ENCODE measurements around the gene MGMT.

The MGMT gene

DNA sequence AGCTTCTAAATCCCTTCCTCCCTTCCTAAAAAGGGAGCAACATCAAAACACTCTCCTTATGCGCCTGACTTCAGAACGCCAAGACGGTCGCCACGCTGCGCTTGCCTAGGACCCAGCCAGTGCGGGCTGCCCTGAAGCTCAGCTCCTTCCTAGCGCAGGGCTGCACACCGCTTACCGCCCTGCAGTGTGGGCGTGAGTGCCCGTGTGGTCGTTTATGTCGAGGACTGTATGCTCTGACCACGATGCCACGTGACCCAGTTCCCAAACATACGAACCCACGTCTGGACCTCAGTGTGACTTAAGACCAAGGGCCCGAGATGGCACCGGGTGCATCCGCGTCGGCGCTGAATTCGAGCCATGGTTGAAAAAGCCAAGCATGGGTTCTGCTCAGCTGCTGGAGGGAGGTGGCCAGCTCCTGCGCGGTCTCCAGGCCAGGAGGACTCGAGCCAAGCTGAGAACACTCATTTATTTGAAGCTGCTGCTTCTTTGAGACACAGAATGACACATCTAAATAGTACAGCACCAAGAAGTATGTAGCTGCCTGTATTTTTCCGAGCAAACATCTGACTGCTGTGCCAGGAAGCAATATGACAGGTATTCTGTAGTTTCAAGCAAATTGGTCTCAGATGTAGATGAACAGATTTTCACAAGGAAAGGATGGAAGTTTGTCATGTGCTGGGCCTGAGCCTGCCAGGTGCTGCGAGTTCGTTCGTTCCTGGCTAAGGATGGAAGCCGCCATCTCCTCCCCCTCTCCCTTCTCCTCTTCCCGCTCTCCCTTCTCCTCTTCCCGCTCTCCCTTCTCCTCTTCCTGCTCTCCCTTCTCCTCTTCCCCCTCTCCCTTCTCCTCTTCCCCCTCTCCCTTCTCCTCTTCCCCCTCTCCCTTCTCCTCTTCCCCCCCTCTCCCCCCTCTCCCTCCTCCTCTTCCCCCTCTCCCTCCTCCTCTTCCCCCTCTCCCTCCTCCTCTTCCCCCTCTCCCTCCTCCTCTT is 312.4 kb downstream of the MGMT start:
- DNase-seq = no peak

- DNase-seq = no peak
Measured at GRCh38 chr10:129780198-129780597, 313.2 kb downstream of the MGMT start.

DNA sequence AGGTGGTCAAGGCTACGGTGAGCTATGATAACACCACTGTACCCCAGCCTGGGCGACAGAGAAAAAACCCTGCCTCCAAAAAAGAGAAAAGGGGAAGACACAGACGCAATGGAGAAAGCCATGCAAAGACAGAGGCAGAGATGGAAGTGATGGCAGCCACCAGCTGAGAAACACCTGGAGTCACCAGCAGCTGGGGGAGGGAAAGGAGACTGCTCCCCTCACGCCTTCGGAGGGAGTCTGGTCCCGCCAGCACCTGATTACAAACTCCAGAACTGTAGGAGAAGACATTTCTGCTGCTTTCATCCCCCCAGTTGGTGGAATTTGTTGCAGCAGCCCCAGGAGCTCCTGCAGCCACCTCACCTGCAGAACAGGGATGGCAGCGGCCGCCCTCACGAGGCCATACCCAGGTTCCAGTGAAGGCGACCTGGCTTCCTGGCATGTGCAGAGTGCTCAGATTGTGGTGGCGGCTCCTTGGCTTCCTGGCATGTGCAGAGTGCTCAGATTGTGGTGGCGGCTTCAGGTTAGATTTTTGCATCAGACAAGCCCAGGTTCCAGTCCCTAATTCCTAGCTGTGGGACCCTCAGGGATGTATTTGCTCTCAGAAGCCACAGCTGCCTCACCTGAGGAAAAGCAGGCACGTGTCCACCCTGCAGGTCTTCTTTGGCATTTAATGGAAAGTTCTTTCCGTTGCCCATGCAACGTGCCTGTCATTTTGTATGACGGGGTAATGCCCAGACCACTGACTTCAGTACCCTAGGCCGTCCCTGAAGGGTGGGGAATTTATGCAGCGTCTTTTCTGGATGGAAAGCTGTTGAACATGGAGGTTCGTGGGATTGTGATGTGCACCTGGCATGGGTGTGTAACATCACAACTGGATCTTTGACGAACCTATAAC is 314.1 kb downstream of the MGMT start:
- DNase-seq = no peak

DNA sequence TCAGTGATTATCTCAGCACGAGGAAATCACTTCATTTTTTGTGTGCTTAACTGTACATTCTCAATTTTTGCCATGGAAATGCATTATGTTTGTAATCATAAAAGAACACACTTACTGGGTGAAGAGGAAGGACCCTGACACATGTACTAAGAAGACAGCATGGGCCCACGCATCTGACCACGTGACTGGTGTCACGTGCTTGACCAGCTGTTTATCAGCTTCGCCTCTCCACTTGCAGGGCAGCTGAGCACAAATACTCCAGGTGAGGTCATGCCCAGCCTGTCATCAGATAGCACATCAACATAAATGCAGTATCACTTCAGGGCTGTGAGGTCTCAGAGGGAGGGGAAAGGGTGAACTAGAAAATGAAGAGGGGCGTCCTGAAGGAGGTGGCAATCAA is 317.2 kb downstream of the MGMT start:
- DNase-seq = no peak

GRCh38 chr10:129784891-129785290 is 317.9 kb downstream of the MGMT start:
- no peak for DNase-seq

GRCh38 chr10:129785536-129785981 is 318.5 kb downstream of the MGMT start:
- no peak for DNase-seq

GRCh38 chr10:129786216-129786615 is 319.2 kb downstream of the MGMT start:
- DNase-seq = no peak

DNA sequence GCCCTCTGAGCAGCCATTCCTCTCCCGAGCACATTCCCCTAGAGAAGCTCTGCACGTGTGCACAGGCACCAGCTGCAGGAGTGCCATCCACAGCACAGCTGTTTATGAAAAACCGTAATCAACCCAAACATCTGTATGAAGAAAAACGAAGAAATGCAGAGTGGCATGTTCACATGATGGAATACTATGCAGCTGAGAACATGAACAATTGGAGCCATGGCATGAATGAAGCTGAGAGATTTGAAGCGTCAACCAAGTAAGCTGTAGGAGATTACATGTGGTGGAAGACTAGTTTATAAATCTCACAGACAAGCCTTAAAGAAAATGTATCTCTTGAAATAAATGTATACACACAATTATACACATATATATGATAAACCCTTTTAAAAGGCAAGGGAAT is 320.5 kb downstream of the MGMT start:
- DNase-seq = no peak

- DNase-seq = no peak
Measured at GRCh38 chr10:129788215-129788614, 321.2 kb downstream of the MGMT start.

DNA sequence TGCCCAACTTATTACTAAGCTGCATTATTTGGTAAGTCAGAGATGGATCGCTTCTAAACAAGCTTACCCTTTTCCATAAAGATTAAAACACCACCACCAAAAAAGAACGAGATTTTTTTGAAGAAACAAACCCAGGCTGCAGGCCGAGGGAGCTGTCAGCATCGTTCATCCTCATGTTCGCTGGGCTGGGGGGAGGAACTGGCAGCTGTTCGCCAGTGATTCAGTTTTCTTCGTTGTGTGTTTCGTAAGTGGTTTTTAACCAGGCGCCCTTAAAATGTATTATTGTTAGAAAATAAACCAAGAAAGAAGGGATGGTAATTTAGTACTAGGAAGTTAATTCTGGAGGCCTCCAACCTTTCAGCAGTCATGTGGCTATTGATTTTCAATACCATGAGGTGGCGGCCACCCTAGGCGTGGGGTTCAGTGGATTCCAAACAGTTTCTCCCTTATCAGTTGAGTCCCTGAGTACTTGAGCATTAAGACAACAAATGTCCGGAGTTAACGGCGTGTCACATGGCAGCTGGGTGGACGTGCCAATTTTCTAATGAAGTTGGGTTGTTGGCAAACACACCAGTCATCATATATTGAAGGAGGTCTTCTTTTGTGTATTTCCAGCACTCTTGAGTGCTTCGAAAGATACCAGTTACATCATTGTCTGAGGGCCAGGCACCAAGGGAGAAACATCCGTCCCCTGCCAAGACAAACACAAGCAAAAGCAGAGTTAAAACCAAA is 323.8 kb downstream of the MGMT start:
- DNase-seq = no peak

- DNase-seq = no peak
Measured at GRCh38 chr10:129792141-129792540, 325.1 kb downstream of the MGMT start.

- no peak for DNase-seq
Measured at GRCh38 chr10:129792864-129793263, 325.8 kb downstream of the MGMT start.

DNA sequence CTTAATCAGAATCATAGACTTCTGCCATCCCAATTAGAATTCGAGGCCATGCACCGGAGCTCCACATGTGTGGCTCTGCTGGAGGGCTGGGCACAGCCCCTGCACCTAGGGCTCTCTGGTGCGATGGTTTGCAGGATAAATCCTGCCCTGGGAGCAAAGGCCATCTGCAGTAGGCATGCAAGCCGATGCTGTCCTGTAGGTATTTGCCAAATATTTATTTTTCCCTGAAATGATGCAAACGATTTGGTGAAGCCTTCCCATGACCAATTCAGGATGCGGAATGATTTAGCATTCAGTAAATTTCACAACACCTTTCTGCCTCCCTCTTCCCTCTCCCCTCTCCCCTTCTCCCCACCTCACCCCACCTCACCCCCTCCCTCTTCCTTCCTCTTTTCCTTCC is 326.4 kb downstream of the MGMT start:
- no peak for DNase-seq

DNA sequence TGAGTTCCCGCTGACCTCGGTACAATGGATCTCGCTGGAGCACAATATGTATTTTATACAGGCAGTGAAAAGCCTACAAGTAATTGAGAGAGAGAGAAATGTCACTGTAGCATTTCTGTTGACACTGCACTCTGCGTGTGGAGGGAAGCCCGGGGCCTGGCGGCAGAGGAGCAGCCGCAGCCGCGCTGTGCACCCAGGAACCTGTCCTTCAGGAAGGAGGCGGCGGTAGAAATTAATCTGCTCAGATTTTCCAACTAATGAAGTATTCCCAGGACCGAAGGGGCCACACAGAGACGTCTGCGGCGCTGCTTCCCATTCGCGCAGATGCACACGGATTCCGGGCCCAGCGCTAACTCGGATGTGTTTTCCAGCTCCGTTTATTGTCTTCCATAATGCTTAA is 327.0 kb downstream of the MGMT start:
- no peak for DNase-seq

DNA sequence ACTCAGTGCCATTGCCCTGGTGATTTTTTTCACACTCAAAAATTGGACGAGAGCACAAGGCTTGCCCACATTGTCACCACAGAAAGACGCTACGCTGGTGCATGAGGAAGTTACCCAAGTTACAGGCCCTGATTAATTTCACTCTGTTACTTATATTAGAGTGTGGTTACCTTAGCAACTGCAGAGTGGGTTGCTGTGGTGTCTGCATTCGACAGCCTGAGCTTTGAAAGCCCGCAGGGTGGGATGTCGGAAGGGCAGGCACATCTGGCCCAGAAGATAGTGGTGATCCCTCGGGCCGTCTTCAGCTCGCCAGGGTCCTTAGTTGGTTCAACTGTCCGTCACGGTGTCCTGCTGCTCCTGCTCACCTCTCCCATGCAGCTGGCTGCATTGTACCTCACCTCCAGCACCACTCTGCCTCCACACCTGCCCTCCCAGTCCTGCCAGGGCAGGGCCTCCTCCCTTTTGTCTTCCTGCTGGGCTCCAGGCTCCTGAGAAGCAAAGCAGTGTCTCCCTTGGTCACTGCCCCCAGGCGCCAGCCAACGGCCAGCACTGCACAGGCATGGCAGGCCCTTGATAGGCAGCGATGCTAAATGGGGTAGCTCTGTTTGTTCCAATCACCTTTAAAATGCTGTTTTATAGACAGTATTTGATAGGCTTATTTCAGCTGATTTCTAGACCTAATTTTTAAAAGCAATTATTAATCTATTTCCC is 329.8 kb downstream of the MGMT start:
- no peak for DNase-seq

DNA sequence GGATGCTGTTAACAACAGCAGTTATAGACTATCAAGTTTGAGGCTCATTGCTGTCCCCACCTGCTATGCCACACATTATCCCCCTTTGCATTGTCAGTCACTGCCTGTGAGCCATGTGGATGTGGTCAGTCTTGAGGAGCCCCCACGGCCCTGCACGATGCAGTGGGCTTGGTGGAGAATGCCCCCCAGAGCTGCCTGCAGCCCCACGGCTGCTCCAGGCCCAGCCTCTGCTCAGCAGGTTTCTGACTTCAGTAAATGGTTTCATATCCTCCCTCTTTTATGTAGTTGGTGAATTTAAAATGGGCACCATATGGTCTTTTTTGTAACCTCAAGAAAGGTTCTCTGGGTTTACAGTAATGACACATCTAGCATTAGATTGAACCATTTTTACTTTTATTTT is 332.9 kb downstream of the MGMT start:
- no peak for DNase-seq

DNA sequence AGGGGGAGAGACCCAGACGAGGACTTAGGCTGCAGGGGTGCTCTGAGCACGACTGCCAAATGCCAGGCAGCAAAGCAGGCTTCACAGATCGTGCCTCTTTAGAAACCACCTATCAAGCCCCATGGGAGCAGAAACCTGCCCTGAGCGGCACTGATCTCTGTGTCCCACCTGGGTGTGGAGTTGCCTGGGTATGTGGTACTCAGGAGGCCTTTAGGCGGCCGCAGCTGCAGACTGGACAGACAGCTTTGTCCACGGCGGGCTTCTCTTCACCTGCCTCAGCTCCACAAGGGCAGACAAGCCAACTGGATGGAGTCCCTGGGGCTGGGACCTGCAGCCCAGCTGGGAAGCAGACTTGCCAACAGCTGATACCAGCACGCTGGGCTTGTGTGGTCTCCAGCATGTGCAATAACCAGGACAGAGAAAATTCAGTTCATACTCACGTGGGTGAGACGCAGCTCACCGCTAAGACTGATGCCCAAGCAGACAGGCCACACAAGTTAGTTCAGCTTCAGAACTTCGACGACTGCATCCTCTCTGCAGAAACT is 333.8 kb downstream of the MGMT start:
- DNase-seq = no peak

DNA sequence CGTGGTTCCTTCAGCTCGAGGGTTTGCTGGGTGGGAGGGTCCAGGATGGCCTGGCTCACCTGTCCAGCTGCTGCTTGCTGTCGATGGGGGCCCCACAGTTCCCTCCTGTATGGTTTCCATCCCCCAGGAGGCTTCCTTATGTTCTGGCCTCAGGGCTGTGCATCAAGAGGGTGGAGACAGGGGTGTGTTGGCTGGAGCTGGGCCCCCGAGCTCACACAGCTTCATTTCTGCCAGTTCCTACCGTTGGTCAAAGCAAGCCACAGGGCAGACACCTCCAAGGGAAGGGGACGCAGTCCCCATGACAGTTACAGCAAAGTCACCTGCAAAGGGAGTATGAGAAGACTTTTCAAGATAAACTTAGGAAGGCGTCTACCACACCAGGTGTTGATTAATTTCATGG is 340.2 kb downstream of the MGMT start:
- DNase-seq = no peak

- no peak for DNase-seq
Measured at GRCh38 chr10:129808092-129808983, 341.3 kb downstream of the MGMT start.

GRCh38 chr10:129809431-129809830 is 342.4 kb downstream of the MGMT start:
- no peak for DNase-seq

GRCh38 chr10:129809841-129810240 is 342.8 kb downstream of the MGMT start:
- DNase-seq = no peak
